ENCODE data around the gene CREG2. TPM values are rescaled to one million over a fixed set of nuclear protein-coding genes. Genes with fewer than 3 reads are reported as not detected.

CREG2 gene
- polyA plus RNA-seq, 2 donors: 0.44 TPM; not detected in 1

GRCh38 chr2:101362316-101362715 is 25.0 kb downstream of the CREG2 start:
- H3K9me3 ChIP-seq (ENCODE audit: control insufficient read depth in 2 of 2, insufficient read depth in 1 of 2, low read depth in 1 of 2, low read length in 1 of 2): peaks cover 0 to 2% of the 10 kb centered on the region in 2 donors
- H3K36me3 ChIP-seq (ENCODE audit: control insufficient read depth in 2 of 2, insufficient read depth in 2 of 2, low read length in 1 of 2): no peaks in the 10 kb centered on the region
- H3K4me1 ChIP-seq (ENCODE audit: control insufficient read depth in 2 of 2, insufficient read depth in 2 of 2, low read length in 1 of 2): peaks cover 0 to 3% of the 10 kb centered on the region in 2 donors
- 84 to 90% methylated on average over 3 of the region's 3 CpGs for WGBS, 2 donors
- H3K27ac ChIP-seq (ENCODE audit: low read depth in 2 of 2, low read length in 1 of 2): no peak overlapping the region
- no peak overlapping the region for H3K4me3 ChIP-seq (ENCODE audit: low read depth in 1 of 2, low read length in 2 of 2)
- no peaks in the 10 kb centered on the region for H3K27me3 ChIP-seq (ENCODE audit: control insufficient read depth in 1 of 2, insufficient read depth in 2 of 2, low read length in 2 of 2)

GRCh38 chr2:101361522-101361921 is 25.8 kb downstream of the CREG2 start:
- Histone ChIP-seq H3K36me3 (ENCODE audit: control insufficient read depth in 2 of 2, insufficient read depth in 2 of 2, low read length in 1 of 2) (no peaks in the 10 kb centered on the region), H3K27me3 (ENCODE audit: control insufficient read depth in 1 of 2, insufficient read depth in 2 of 2, low read length in 2 of 2) (no peaks in the 10 kb centered on the region), H3K4me1 (ENCODE audit: control insufficient read depth in 2 of 2, insufficient read depth in 2 of 2, low read length in 1 of 2) (peaks cover 0 to 3% of the 10 kb centered on the region in 2 donors), H3K4me3 (ENCODE audit: low read depth in 1 of 2, low read length in 2 of 2) (no peak overlapping the region), H3K9me3 (ENCODE audit: control insufficient read depth in 2 of 2, insufficient read depth in 1 of 2, low read depth in 1 of 2, low read length in 1 of 2) (peaks cover 0 to 2% of the 10 kb centered on the region in 2 donors), H3K27ac (ENCODE audit: low read depth in 2 of 2, low read length in 1 of 2) (peak overlapping the region in 1 of 2 donors; percentile 53)
- WGBS, 2 donors: 27 to 30% methylated on average over 2 of the region's 2 CpGs

- Histone ChIP-seq H3K4me3 (ENCODE audit: low read depth in 1 of 2, low read length in 2 of 2) (no peak overlapping the region), H3K36me3 (ENCODE audit: control insufficient read depth in 2 of 2, insufficient read depth in 2 of 2, low read length in 1 of 2) (no peaks in the 10 kb centered on the region), H3K27ac (ENCODE audit: low read depth in 2 of 2, low read length in 1 of 2) (peak overlapping the region; percentile 22 to 53), H3K9me3 (ENCODE audit: control insufficient read depth in 2 of 2, insufficient read depth in 1 of 2, low read depth in 1 of 2, low read length in 1 of 2) (peaks cover 0 to 2% of the 10 kb centered on the region in 2 donors), H3K4me1 (ENCODE audit: control insufficient read depth in 2 of 2, insufficient read depth in 2 of 2, low read length in 1 of 2) (peaks cover 0 to 3% of the 10 kb centered on the region in 2 donors), H3K27me3 (ENCODE audit: control insufficient read depth in 1 of 2, insufficient read depth in 2 of 2, low read length in 2 of 2) (no peaks in the 10 kb centered on the region)
- WGBS, 2 donors: 61 to 66% methylated on average over 4 of the region's 4 CpGs
These were observed 26.2 kb downstream of the CREG2 start for GRCh38 chr2:101361121-101361520.

- H3K27ac ChIP-seq (ENCODE audit: low read depth in 2 of 2, low read length in 1 of 2): peak overlapping the region in 1 of 2 donors; percentile 15
- 35 to 48% methylated on average over 4 of the region's 4 CpGs for WGBS, 2 donors
- no peak overlapping the region for H3K4me3 ChIP-seq (ENCODE audit: low read depth in 1 of 2, low read length in 2 of 2)
- H3K36me3 ChIP-seq (ENCODE audit: control insufficient read depth in 2 of 2, insufficient read depth in 2 of 2, low read length in 1 of 2): no peaks in the 10 kb centered on the region
- H3K4me1 ChIP-seq (ENCODE audit: control insufficient read depth in 2 of 2, insufficient read depth in 2 of 2, low read length in 1 of 2): peaks cover 0 to 3% of the 10 kb centered on the region in 2 donors
- H3K27me3 ChIP-seq (ENCODE audit: control insufficient read depth in 1 of 2, insufficient read depth in 2 of 2, low read length in 2 of 2): no peaks in the 10 kb centered on the region
- H3K9me3 ChIP-seq (ENCODE audit: control insufficient read depth in 2 of 2, insufficient read depth in 1 of 2, low read depth in 1 of 2, low read length in 1 of 2): peaks cover 0 to 2% of the 10 kb centered on the region in 2 donors
These were observed 27.1 kb downstream of the CREG2 start for GRCh38 chr2:101360232-101360631.

- H3K9me3 ChIP-seq (ENCODE audit: control insufficient read depth in 2 of 2, insufficient read depth in 1 of 2, low read depth in 1 of 2, low read length in 1 of 2): no peaks in the 10 kb centered on the region
- H3K4me1 ChIP-seq (ENCODE audit: control insufficient read depth in 2 of 2, insufficient read depth in 2 of 2, low read length in 1 of 2): peaks cover 0 to 3% of the 10 kb centered on the region in 2 donors
- H3K36me3 ChIP-seq (ENCODE audit: control insufficient read depth in 2 of 2, insufficient read depth in 2 of 2, low read length in 1 of 2): no peaks in the 10 kb centered on the region
- H3K4me3 ChIP-seq (ENCODE audit: low read depth in 1 of 2, low read length in 2 of 2): no peak overlapping the region
- no peak overlapping the region for H3K27ac ChIP-seq (ENCODE audit: low read depth in 2 of 2, low read length in 1 of 2)
- H3K27me3 ChIP-seq (ENCODE audit: control insufficient read depth in 1 of 2, insufficient read depth in 2 of 2, low read length in 2 of 2): no peaks in the 10 kb centered on the region
- 91 to 92% methylated on average over 7 of the region's 7 CpGs for WGBS, 2 donors
These were observed 27.8 kb downstream of the CREG2 start for GRCh38 chr2:101359410-101359954.

GRCh38 chr2:101357376-101357775 is 29.9 kb downstream of the CREG2 start:
- Histone ChIP-seq H3K27ac (ENCODE audit: low read depth in 2 of 2, low read length in 1 of 2) (no peak overlapping the region), H3K4me1 (ENCODE audit: control insufficient read depth in 2 of 2, insufficient read depth in 2 of 2, low read length in 1 of 2) (peaks cover 0 to 3% of the 10 kb centered on the region in 2 donors), H3K27me3 (ENCODE audit: control insufficient read depth in 1 of 2, insufficient read depth in 2 of 2, low read length in 2 of 2) (no peaks in the 10 kb centered on the region), H3K9me3 (ENCODE audit: control insufficient read depth in 2 of 2, insufficient read depth in 1 of 2, low read depth in 1 of 2, low read length in 1 of 2) (no peaks in the 10 kb centered on the region), H3K4me3 (ENCODE audit: low read depth in 1 of 2, low read length in 2 of 2) (no peak overlapping the region), H3K36me3 (ENCODE audit: control insufficient read depth in 2 of 2, insufficient read depth in 2 of 2, low read length in 1 of 2) (no peaks in the 10 kb centered on the region)

GRCh38 chr2:101356521-101356920 is 30.8 kb downstream of the CREG2 start:
- no peaks in the 10 kb centered on the region for H3K36me3 ChIP-seq (ENCODE audit: control insufficient read depth in 2 of 2, insufficient read depth in 2 of 2, low read length in 1 of 2)
- no peaks in the 10 kb centered on the region for H3K4me1 ChIP-seq (ENCODE audit: control insufficient read depth in 2 of 2, insufficient read depth in 2 of 2, low read length in 1 of 2)
- H3K27me3 ChIP-seq (ENCODE audit: control insufficient read depth in 1 of 2, insufficient read depth in 2 of 2, low read length in 2 of 2): no peaks in the 10 kb centered on the region
- H3K9me3 ChIP-seq (ENCODE audit: control insufficient read depth in 2 of 2, insufficient read depth in 1 of 2, low read depth in 1 of 2, low read length in 1 of 2): no peaks in the 10 kb centered on the region
- 53 to 61% methylated on average over 2 of the region's 2 CpGs for WGBS, 2 donors
- H3K27ac ChIP-seq (ENCODE audit: low read depth in 2 of 2, low read length in 1 of 2): no peak overlapping the region
- no peak overlapping the region for H3K4me3 ChIP-seq (ENCODE audit: low read depth in 1 of 2, low read length in 2 of 2)

- Histone ChIP-seq H3K27ac (ENCODE audit: low read depth in 2 of 2, low read length in 1 of 2) (no peak overlapping the region), H3K4me3 (ENCODE audit: low read depth in 1 of 2, low read length in 2 of 2) (no peak overlapping the region), H3K4me1 (ENCODE audit: control insufficient read depth in 2 of 2, insufficient read depth in 2 of 2, low read length in 1 of 2) (no peaks in the 10 kb centered on the region), H3K9me3 (ENCODE audit: control insufficient read depth in 2 of 2, insufficient read depth in 1 of 2, low read depth in 1 of 2, low read length in 1 of 2) (no peaks in the 10 kb centered on the region), H3K27me3 (ENCODE audit: control insufficient read depth in 1 of 2, insufficient read depth in 2 of 2, low read length in 2 of 2) (no peaks in the 10 kb centered on the region), H3K36me3 (ENCODE audit: control insufficient read depth in 2 of 2, insufficient read depth in 2 of 2, low read length in 1 of 2) (no peaks in the 10 kb centered on the region)
- WGBS, 2 donors: 69 to 70% methylated on average over 6 of the region's 6 CpGs
These were observed 31.2 kb downstream of the CREG2 start for GRCh38 chr2:101356055-101356454.

- Histone ChIP-seq H3K4me1 (ENCODE audit: control insufficient read depth in 2 of 2, insufficient read depth in 2 of 2, low read length in 1 of 2) (no peaks in the 10 kb centered on the region), H3K4me3 (ENCODE audit: low read depth in 1 of 2, low read length in 2 of 2) (no peak overlapping the region), H3K9me3 (ENCODE audit: control insufficient read depth in 2 of 2, insufficient read depth in 1 of 2, low read depth in 1 of 2, low read length in 1 of 2) (no peaks in the 10 kb centered on the region), H3K36me3 (ENCODE audit: control insufficient read depth in 2 of 2, insufficient read depth in 2 of 2, low read length in 1 of 2) (no peaks in the 10 kb centered on the region), H3K27ac (ENCODE audit: low read depth in 2 of 2, low read length in 1 of 2) (no peak overlapping the region), H3K27me3 (ENCODE audit: control insufficient read depth in 1 of 2, insufficient read depth in 2 of 2, low read length in 2 of 2) (no peaks in the 10 kb centered on the region)
- 72 to 77% methylated on average over 10 of the region's 10 CpGs for WGBS, 2 donors
These were observed 31.8 kb downstream of the CREG2 start for GRCh38 chr2:101355401-101356054.
